Right lobe of liver (tissue), 6 donors: ENCODE measurements around the gene SP1. TPM values are rescaled to one million over a fixed set of nuclear protein-coding genes. Genes with fewer than 3 reads are reported as not detected.
"Not testable (repeated sequence)": the region's sequence is repeated elsewhere in the genome, so short reads cannot be mapped to it uniquely, and the experiment has no call there.

ENCODE experiments used
- ATAC-seq, 4 donors: fragments of 200-7000 bp; cut with Tn5 transposase; one replicate each; pipeline ENCODE4 v1.9.1; 2020; ENCODE audit warnings: mild to moderate bottlenecking in 4 of 4, moderate library complexity in 4 of 4
- DNase-seq, 3 donors: peaks; one replicate each; pipeline ENCODE4 v3.0.0-alpha.2; 2020
- H3K27ac ChIP-seq, 3 donors: fragments of 200-600 bp; one replicate each; pipeline ENCODE4 v1.8.0; 2022
- H3K27me3 ChIP-seq, 2 donors: fragments of 200-600 bp; one replicate each; pipeline ENCODE4 v1.8.0; 2022
- H3K36me3 ChIP-seq, 4 donors: fragments of 200-600 bp; sonication (generic) in 1 of 4; one replicate each; pipeline versions ENCODE4 v1.5.1 to v1.8.0; 2017 to 2022; ENCODE audit warnings: control low read depth in 1 of 4
- H3K4me1 ChIP-seq, 4 donors: fragments of 200-600 bp; sonication (generic) in 1 of 4; one replicate each; pipeline versions ENCODE4 v1.5.1 to v1.8.0; 2017 to 2022; ENCODE audit warnings: control low read depth in 1 of 4
- H3K4me3 ChIP-seq, 3 donors: fragments of 200-600 bp; one replicate each; pipeline ENCODE4 v1.8.0; 2022
- H3K9me3 ChIP-seq, 4 donors: fragments of 200-600 bp; sonication (generic) in 1 of 4; one replicate each; pipeline versions ENCODE4 v1.5.1 to v1.8.0; 2017 to 2022; ENCODE audit warnings: control low read depth in 1 of 4
- CTCF ChIP-seq, 4 donors: fragments of 200-600 bp in 3 of 4; fragments of 450-650 bp in 1 of 4; IDR thresholded peaks; one replicate each; pipeline versions ENCODE4 v1.5.1 to v1.8.0; 2016 to 2022; ENCODE audit warnings: antibody characterized with exemption in 4 of 4, mild to moderate bottlenecking in 2 of 4
- POLR2A ChIP-seq: fragments of 450-650 bp; IDR thresholded peaks from one replicate; pipeline ENCODE4 v1.6.1; 2017; ENCODE audit warnings: antibody characterized with exemption, mild to moderate bottlenecking
- WGBS: methylation state at CpG from one replicate; pipeline ENCODE4 v1.1.6; 2018; ENCODE audit warnings: low coverage, low lambda C conversion rate; ENCODE audit not compliant: insufficient coverage; ENCODE audit errors: missing lambda C conversion rate; 5-methylcytosine and 5-hydroxymethylcytosine counted together
- intact Hi-C, 2 donors: fragments of 100-400 bp; cut with DNase I; formaldehyde crosslinking; loops; one replicate each; pipeline versions ENCODE4 v1.11.2 to v1.14.1; 2022
- total RNA-seq, 6 experiments: library from RNA; depleted of rRNA in 2 of 6; stranded (reverse); fragments of >200 nt in 2 of 6; fragmentation: NEBNext Ultra II Directional in 3 of 6; extraction: Animal tissue kit (Norgen Biotek cat#: 25700) in 3 of 6; gene quantifications; one replicate each; pipeline versions ENCODE4 v1.1.0 to v1.2.4, GENCODE V29; 2016 to 2023
- donor health status: DM: no; HTN: yes; CAD: no.
- donor health status: DM: no; HTN: no; CAD: no.
- donor health status: DM: no; HTN: no; CAD: no.
- donor health status: DM: no; HTN: yes; CAD: no.
- donor health status: DM: no; HTN: yes; CAD: no.

The SP1 gene
- total RNA-seq, 6 experiments from 2014 or later = 20.3 to 29.2 (median 23.9) TPM

- ATAC-seq (peak; percentile 99 to 100 (median 100)), DNase-seq (peak; percentile 72 to 82 (median 76))
- no peaks in the 10 kb centered on the region for H3K27me3 ChIP-seq
- intact Hi-C loops = loop anchor here in 1 of 2 donors (2.0 kb wide), 1 partner anchor 68 kb away; no protein-coding TSS in a partner anchor
- no peaks in the 10 kb centered on the region for H3K9me3 ChIP-seq
- WGBS = 48% methylated on average over 20 of the region's 21 CpGs
- peaks cover 0 to 5% (median 0%) of the 10 kb centered on the region in 4 donors for H3K4me1 ChIP-seq
- TF ChIP-seq POLR2A (no peak), CTCF (IDR thresholded peaks at IDR 0.05) (peak; percentile 84 to 91 (median 89))
- no peaks in the 10 kb centered on the region for H3K36me3 ChIP-seq
- H3K4me3 ChIP-seq = no peak overlapping the region
- H3K27ac ChIP-seq = no peak overlapping the region
Measured at GRCh38 chr12:53352331-53353256, 27.4 kb upstream of the SP1 start.

- WGBS = 80% methylated on average over 2 of the region's 5 CpGs
- intact Hi-C loops = loop anchor here in 1 of 2 donors (2.0 kb wide), 1 partner anchor 68 kb away; no protein-coding TSS in a partner anchor
- DNase-seq (no peak), ATAC-seq (peak in 3 of 4 donors; percentile 15 to 32 (median 20))
- no peak overlapping the region for H3K4me3 ChIP-seq
- no peaks in the 10 kb centered on the region for H3K27me3 ChIP-seq
- peaks cover 0 to 5% (median 0%) of the 10 kb centered on the region in 4 donors for H3K4me1 ChIP-seq
- TF ChIP-seq POLR2A (no peak), CTCF (IDR thresholded peaks at IDR 0.05) (no peak)
- no peaks in the 10 kb centered on the region for H3K9me3 ChIP-seq
- no peaks in the 10 kb centered on the region for H3K36me3 ChIP-seq
- no peak overlapping the region for H3K27ac ChIP-seq
Measured at GRCh38 chr12:53353257-53353655, 26.7 kb upstream of the SP1 start.

DNA sequence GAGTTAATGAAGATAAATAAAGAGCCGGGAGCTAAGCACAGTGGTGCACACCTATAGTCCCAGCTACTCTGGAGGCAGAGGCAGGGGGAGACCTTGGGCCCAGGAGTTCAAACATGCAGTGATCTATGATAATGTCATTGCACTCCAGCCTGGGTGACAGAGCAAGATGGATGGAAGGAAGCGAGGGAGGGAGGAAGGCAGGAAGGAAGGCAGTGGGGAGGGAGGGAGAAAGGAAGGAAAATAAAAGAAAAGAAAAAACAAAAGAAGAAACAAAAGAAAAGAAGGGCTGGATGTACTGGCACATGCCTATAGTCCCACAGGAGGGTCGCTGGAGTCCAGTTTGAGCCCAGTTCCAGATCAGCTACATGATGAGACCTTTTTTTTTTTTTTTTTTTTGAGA, 24.9 kb upstream of the SP1 start:
- Histone ChIP-seq H3K4me3 (no peak overlapping the region), H3K4me1 (peaks cover 0 to 5% (median 0%) of the 10 kb centered on the region in 4 donors), H3K36me3 (no peaks in the 10 kb centered on the region), H3K27me3 (no peaks in the 10 kb centered on the region), H3K27ac (no peak overlapping the region), H3K9me3 (no peaks in the 10 kb centered on the region)
- WGBS = 60% methylated on average over 3 of the region's 3 CpGs
- intact Hi-C loops = loop anchor here in 1 of 2 donors (5.0 kb wide), 1 partner anchor 67 kb away; the partner anchor contains the start of gene AMHR2
- TF ChIP-seq CTCF (IDR thresholded peaks at IDR 0.05) = no peak
- no peak for TF ChIP-seq POLR2A
- DNase-seq = no peak
- no peak for ATAC-seq

DNA sequence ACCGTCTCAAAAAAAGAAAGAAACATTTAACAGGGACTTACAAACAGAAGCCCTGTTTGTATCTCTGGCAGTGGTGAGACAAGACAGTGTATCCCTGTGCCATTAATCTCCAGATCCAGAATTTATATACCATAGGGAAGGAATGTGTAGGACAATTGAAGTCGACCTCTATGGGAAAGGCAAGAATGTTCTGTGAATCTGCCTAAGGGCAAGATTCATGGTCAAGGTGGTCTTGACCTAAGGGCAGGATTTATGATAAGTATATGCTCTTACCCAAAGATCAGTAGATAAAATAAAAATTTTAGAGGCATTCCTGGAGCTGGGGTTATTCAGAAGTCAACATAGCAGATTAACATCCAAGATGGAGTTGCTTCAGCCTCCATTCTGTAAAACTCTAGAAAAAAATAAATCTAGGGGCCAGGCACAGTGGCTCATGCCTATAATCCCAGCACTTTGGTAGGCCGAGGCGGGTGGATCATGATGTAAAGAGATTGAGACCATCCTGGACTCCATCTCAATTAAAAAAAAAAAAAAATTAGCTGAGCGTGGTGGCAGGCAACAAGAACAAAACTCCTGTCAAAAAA, 21.0 kb upstream of the SP1 start:
- 98% methylated on average over 5 of the region's 5 CpGs for WGBS
- Histone ChIP-seq H3K4me1 (no peaks in the 10 kb centered on the region), H3K36me3 (no peaks in the 10 kb centered on the region), H3K4me3 (no peak overlapping the region), H3K9me3 (no peaks in the 10 kb centered on the region), H3K27me3 (no peaks in the 10 kb centered on the region), H3K27ac (no peak overlapping the region)
- no peak for TF ChIP-seq POLR2A
- no peak for TF ChIP-seq CTCF (IDR thresholded peaks at IDR 0.05)
- intact Hi-C loops = loop anchor here in 1 of 2 donors (5.0 kb wide), 1 partner anchor 63 kb away; the partner anchor contains the start of gene AMHR2
- no peak for ATAC-seq
- DNase-seq = no peak

DNA sequence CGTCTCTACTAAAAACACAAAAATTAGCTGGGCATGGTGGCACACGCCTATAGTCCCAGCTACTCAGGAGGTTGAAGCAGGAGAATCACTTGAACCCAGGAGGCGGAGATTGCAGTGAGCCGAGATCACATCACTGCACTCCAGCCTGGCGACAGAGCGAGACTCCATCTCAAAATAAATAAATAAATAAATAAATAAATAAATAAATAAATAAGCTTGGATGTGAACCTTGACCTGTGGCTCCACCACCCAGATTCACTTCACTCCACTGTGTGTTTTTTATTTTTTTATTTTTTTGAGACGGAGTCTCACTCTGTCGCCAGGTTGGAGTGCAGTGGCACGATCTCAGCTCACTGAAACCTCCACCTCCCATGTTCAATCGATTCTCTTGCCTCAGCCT, 18.3 kb upstream of the SP1 start:
- H3K4me1 ChIP-seq, H3K27ac ChIP-seq, H3K36me3 ChIP-seq, ATAC-seq, H3K27me3 ChIP-seq, H3K4me3 ChIP-seq, H3K9me3 ChIP-seq, intact Hi-C loops: not testable (repeated sequence)
- DNase-seq = peak in 1 of 3 donors; percentile 1
- WGBS = 83% methylated on average over 9 of the region's 10 CpGs
